Measurements from ENCODE around the gene FOXR1. TPM values are rescaled to one million over a fixed set of nuclear protein-coding genes. Genes with fewer than 3 reads are reported as not detected.

Gene FOXR1
- total RNA-seq, 1 donor from 2014 or later = not detected

DNA sequence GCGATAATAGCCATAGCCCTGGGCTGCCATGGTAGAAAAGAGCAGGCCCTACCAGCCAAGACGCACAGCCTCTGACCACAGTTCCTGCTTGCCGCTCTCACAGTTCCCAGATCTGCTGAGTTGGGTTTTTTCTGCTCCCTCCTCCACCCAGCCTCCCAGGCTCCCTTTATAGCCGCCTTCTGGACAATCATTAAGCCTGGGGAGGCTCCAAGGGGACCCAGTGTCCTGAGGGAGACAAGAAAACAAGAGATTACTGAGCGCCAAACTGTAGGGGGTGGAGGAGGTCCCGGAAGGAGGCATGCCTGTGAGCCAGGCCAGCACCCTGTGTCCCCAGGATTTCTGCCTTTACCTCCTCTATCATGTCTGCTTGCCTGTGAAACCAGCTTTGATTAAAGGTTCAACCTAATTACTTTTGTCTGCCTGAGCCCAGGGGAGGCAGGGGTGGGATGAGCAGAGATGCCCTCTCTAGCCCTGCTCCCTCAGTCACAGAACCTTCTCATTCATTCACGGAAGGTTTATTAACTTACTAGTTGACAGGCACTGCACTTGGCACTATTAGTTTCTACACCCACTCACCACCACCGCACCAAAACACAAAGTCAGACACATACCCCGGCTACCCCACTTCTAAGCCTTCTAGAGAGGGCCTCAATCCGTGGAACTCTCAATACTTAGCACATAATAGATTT lies 57.9 kb downstream of the FOXR1 start:
- H3K9me3 ChIP-seq (ENCODE audit: control insufficient read depth in 3 of 3, low read length in 3 of 3) = no peaks in the 10 kb centered on the region
- H3K4me3 ChIP-seq (ENCODE audit: low read length in 3 of 3) = peak overlapping the region; percentile 90 to 94 (median 90)
- H3K27ac ChIP-seq (ENCODE audit: low read depth, low read length) = peak overlapping the region; percentile 78
- H3K36me3 ChIP-seq (ENCODE audit: control insufficient read depth in 3 of 3, insufficient read depth in 3 of 3, low read length in 3 of 3) = peaks cover 12 to 21% (median 18%) of the 10 kb centered on the region in 3 donors
- peak overlapping the region; percentile 83 to 90 (median 86) for H3K9ac ChIP-seq (ENCODE audit: low read depth in 1 of 3, low read length in 3 of 3)
- H3K4me1 ChIP-seq (ENCODE audit: control insufficient read depth in 3 of 3, insufficient read depth in 3 of 3, low read length in 3 of 3) = peaks cover 55 to 58% (median 57%) of the 10 kb centered on the region in 3 donors
- H3K27me3 ChIP-seq (ENCODE audit: control insufficient read depth in 3 of 3, insufficient read depth in 3 of 3, low read length in 3 of 3) = no peaks in the 10 kb centered on the region

DNA sequence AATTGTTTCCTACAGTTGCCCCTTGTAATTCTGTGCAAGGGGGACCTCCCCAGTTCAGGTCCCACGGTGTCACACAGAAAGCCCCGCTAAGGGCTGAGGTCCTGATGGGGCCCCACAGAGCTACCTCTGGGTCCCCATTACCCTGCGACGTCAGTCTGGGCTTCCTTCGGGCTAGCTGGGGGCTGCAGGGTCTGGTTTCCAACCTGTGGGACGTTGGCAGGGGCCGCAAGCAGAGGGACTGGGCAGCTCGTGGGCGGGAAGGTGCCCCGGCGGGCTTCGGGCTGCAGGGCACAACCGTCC lies 58.4 kb downstream of the FOXR1 start:
- Histone ChIP-seq H3K27me3 (ENCODE audit: control insufficient read depth in 3 of 3, insufficient read depth in 3 of 3, low read length in 3 of 3) (no peaks in the 10 kb centered on the region), H3K27ac (ENCODE audit: low read depth, low read length) (peak overlapping the region; percentile 78), H3K9ac (ENCODE audit: low read depth in 1 of 3, low read length in 3 of 3) (peak overlapping the region; percentile 83 to 90 (median 86))

DNA sequence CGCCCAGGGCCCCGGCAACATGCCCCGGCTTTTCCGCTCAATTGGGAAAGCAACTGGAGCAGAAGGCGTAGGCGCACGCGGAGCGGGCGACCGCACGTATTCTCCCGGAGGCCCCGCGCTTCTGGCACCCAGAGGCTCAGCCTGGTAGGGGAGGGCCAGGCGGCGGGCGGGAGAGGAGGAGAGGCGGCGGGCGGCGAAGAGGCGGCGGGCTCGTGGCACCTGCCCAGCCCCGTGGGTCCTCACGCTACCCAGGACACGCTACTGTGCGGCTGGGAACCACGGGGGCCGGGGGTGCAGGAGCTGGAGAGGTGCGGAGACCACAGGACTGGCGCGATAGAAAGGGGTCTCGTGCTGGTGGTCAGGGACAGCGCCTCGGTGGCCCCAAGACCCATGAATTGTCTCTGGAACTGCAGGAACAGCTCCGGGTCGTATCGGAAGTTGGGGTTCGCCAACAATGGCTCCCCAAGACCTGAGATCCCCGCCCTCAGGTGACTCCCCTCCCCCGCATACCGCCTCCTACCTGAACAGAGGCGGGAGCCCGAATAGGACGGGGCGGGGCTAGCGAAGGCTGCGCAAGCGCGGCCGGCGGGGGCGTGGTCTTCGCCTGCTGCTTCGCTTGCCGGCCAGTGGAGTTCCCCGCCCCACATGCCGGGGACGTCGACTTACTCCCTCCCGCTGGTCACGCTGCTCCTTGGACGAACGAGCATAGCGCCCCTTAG lies 58.9 kb downstream of the FOXR1 start, which contains the start of gene SLC37A4:
SLC37A4 (minus strand) TSS at position 549 of the 719 bp plus-strand sequence.
- Histone ChIP-seq H3K4me1 (ENCODE audit: control insufficient read depth in 3 of 3, insufficient read depth in 3 of 3, low read length in 3 of 3) (peaks cover 45 to 48% (median 47%) of the 10 kb centered on the region in 3 donors), H3K27ac (ENCODE audit: low read depth, low read length) (peak within 1 kb of the TSS; percentile 78), H3K36me3 (ENCODE audit: control insufficient read depth in 3 of 3, insufficient read depth in 3 of 3, low read length in 3 of 3) (peaks cover 8 to 18% (median 15%) of the 10 kb centered on the region in 3 donors), H3K9ac (ENCODE audit: low read depth in 1 of 3, low read length in 3 of 3) (peak within 1 kb of the TSS; percentile 83 to 90 (median 86)), H3K27me3 (ENCODE audit: control insufficient read depth in 3 of 3, insufficient read depth in 3 of 3, low read length in 3 of 3) (no peaks in the 10 kb centered on the region), H3K9me3 (ENCODE audit: control insufficient read depth in 3 of 3, low read length in 3 of 3) (no peaks in the 10 kb centered on the region), H3K4me3 (ENCODE audit: low read length in 3 of 3) (peak within 1 kb of the TSS; percentile 90 to 94 (median 90))

More for the DNA sequence above, 58.4 kb downstream of the FOXR1 start:
- Histone ChIP-seq H3K4me1 (ENCODE audit: control insufficient read depth in 3 of 3, insufficient read depth in 3 of 3, low read length in 3 of 3) (peaks cover 50 to 53% (median 52%) of the 10 kb centered on the region in 3 donors), H3K36me3 (ENCODE audit: control insufficient read depth in 3 of 3, insufficient read depth in 3 of 3, low read length in 3 of 3) (peaks cover 12 to 18% (median 17%) of the 10 kb centered on the region in 3 donors), H3K9me3 (ENCODE audit: control insufficient read depth in 3 of 3, low read length in 3 of 3) (no peaks in the 10 kb centered on the region), H3K4me3 (ENCODE audit: low read length in 3 of 3) (peak overlapping the region; percentile 90 to 94 (median 90))

Small RNAs within 50 kb of the gene (small RNA-seq; reads per million reads assigned to genes)
- not detected for gene AP003392.2
- not detected for gene RF00017
- not detected for gene RF00019
- gene RN7SL688P = not detected

Other genes starting within 250 kb of the FOXR1 start
- 103 TPM for gene DDX6, start 180.6 kb upstream of the FOXR1 start, total RNA-seq
- not detected for gene CXCR5, start 87.9 kb upstream of the FOXR1 start, total RNA-seq
- 24.0 TPM for gene BCL9L, start 45.8 kb upstream of the FOXR1 start, total RNA-seq
- not detected for gene UPK2, start 15.5 kb upstream of the FOXR1 start, total RNA-seq
- 8.4 TPM for gene CENATAC, start 26.4 kb downstream of the FOXR1 start, total RNA-seq
- gene RPS25, start 46.6 kb downstream of the FOXR1 start, total RNA-seq = 1,590 TPM
- 39.1 TPM for gene TRAPPC4, start 47.0 kb downstream of the FOXR1 start, total RNA-seq
- 6.8 TPM for gene SLC37A4, start 59.1 kb downstream of the FOXR1 start, total RNA-seq
- 23.0 TPM for gene HYOU1, start 85.4 kb downstream of the FOXR1 start, total RNA-seq
- 21.4 TPM for gene VPS11, start 96.1 kb downstream of the FOXR1 start, total RNA-seq
- gene HMBS, start 113.1 kb downstream of the FOXR1 start, total RNA-seq = 6.8 TPM
- 8.4 TPM for gene DPAGT1, start 130.1 kb downstream of the FOXR1 start, total RNA-seq
- gene C2CD2L, start 135.6 kb downstream of the FOXR1 start, total RNA-seq = 2.1 TPM
- 18.3 TPM for gene HINFP, start 149.8 kb downstream of the FOXR1 start, total RNA-seq
- gene ABCG4, start 177.3 kb downstream of the FOXR1 start, total RNA-seq = under 0.01 TPM
- 17.2 TPM for gene NLRX1, start 197.0 kb downstream of the FOXR1 start, total RNA-seq
- under 0.01 TPM for gene NHERF4, start 213.7 kb downstream of the FOXR1 start, total RNA-seq
- 9.9 TPM for gene CBL, start 234.6 kb downstream of the FOXR1 start, total RNA-seq

Data from skeletal muscle tissue (tissue), 5 donors.